DMS79 treated with DMSO at 0.1 percent for 48 hours (cell line): Measurements from ENCODE around the gene EIF3K.

Experiments
- DNase-seq: peaks from one replicate; lab custom pipeline; 2025; lab: John Stamatoyannopoulos, UW

The EIF3K gene

GRCh38 chr19:38684078-38684861, 65.3 kb downstream of the EIF3K start:
- no peak for DNase-seq

GRCh38 chr19:38684862-38685665, 66.1 kb downstream of the EIF3K start:
- DNase-seq: no peak

GRCh38 chr19:38685666-38686529, 66.9 kb downstream of the EIF3K start:
- no peak for DNase-seq

- DNase-seq: no peak
Observed at GRCh38 chr19:38686530-38686888, 67.5 kb downstream of the EIF3K start.
